Uterus (tissue), 2 donors: Measurements from ENCODE around the gene IMPDH2.

Experiments
- POLR2A ChIP-seq, 2 donors: fragments of 450-650 bp; IDR thresholded peaks; one replicate each; pipeline ENCODE4 v1.6.1; 2016; ENCODE audit warnings: antibody characterized with exemption in 2 of 2, mild to moderate bottlenecking in 1 of 2, moderate library complexity in 1 of 2
- TF ChIP-seq, protein P1 (sequence below), 4 experiments: fragments of 200-600 bp in 2 of 4; fragments of 450-650 bp in 2 of 4; sonication (generic) in 2 of 4; IDR thresholded peaks; one replicate each; pipeline ENCODE4 v1.5.1; 2016 to 2019; ENCODE audit warnings: antibody characterized with exemption in 4 of 4, mild to moderate bottlenecking in 2 of 4, moderate library complexity in 1 of 4

- no peak for TF ChIP-seq POLR2A (IDR thresholded peaks at IDR 0.05)
- TF ChIP-seq, protein P1, sequence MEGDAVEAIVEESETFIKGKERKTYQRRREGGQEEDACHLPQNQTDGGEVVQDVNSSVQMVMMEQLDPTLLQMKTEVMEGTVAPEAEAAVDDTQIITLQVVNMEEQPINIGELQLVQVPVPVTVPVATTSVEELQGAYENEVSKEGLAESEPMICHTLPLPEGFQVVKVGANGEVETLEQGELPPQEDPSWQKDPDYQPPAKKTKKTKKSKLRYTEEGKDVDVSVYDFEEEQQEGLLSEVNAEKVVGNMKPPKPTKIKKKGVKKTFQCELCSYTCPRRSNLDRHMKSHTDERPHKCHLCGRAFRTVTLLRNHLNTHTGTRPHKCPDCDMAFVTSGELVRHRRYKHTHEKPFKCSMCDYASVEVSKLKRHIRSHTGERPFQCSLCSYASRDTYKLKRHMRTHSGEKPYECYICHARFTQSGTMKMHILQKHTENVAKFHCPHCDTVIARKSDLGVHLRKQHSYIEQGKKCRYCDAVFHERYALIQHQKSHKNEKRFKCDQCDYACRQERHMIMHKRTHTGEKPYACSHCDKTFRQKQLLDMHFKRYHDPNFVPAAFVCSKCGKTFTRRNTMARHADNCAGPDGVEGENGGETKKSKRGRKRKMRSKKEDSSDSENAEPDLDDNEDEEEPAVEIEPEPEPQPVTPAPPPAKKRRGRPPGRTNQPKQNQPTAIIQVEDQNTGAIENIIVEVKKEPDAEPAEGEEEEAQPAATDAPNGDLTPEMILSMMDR (IDR thresholded peaks at IDR 0.05), result no peak
Measured at GRCh38 chr3:49015765-49016164, 13.4 kb downstream of the IMPDH2 start.
